HL-60/S4 (cell line): ENCODE measurements around the gene SEMA3B.
"Not testable (repeated sequence)": the region's sequence is repeated elsewhere in the genome, so short reads cannot be mapped to it uniquely, and the experiment has no call there.

Experiments used
- in situ Hi-C: fragments of 300-500 bp; cut with MboI; formaldehyde crosslinking; loops from 2 replicates; pipeline ENCODE4 v1.14.3; 2022; ENCODE audit warnings: low sequenced_read_pairs

Gene SEMA3B

GRCh38 chr3:50312041-50312440 lies 43.1 kb downstream of the SEMA3B start:
- in situ Hi-C loops, result not testable (repeated sequence)

DNA sequence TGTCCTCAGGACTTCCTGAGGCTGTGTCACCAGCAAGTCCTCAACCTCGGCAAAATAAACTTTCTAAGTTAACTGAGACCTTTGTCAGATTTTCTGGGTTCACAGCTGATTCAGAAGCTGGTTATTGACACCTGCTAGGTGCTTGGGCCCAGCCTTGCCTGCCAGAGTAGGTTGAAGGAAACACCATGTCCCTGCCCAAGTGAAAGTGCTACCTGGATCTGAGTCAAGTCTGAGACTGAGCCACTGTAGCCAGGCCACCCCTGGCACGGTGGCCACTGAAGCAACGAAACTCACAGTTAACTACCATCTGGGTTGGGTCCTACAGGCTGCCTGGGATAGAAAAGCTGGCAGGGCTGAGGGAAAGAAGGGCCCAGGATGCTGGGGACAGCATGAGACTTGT lies 45.4 kb downstream of the SEMA3B start:
- in situ Hi-C loops, result no loop called here

- in situ Hi-C loops, result no loop called here
Observed at GRCh38 chr3:50314816-50315215, 45.9 kb downstream of the SEMA3B start.

- in situ Hi-C loops, result no loop called here
Observed at GRCh38 chr3:50316657-50317242, 47.8 kb downstream of the SEMA3B start.

DNA sequence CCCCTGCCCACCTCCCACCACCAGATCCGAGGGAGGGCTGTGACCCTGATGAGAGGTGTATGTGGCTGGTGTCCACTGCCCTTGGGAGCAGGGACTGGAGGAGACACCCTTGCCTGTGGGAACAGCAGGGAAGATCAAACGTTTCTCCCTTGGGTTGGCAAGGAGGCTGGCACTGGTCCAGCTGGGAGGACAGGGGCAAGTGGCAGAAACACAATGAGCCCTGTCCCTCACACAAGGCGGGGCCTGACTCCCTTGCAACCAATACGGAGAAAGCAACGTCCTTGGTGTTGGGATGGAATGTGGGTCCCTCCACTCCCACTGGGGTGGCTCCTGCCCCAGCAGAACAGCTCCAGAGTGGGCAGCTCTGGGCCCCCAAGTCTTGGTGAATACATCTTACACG lies 48.4 kb downstream of the SEMA3B start:
- in situ Hi-C loops, result no loop called here

DNA sequence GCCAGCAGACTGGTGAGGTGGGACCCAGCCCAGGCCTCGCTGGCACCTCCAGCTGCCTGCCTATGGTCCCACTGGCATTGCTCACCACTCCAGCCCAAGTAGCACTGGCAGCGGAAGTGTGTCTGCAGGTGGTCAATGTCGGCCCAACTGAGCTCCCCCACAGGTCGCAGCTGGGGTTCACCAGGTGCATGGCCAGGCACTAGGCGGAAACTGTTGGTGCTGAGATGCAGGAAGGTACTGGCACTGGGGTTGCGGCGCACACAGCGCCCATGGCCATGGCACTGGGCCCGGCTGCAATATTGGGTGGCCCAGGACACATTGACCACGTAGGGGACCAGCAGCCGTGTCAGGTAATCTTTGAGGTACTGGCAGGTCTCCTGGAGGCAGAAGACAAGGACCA lies 49.2 kb downstream of the SEMA3B start:
- in situ Hi-C loops, result no loop called here

DNA sequence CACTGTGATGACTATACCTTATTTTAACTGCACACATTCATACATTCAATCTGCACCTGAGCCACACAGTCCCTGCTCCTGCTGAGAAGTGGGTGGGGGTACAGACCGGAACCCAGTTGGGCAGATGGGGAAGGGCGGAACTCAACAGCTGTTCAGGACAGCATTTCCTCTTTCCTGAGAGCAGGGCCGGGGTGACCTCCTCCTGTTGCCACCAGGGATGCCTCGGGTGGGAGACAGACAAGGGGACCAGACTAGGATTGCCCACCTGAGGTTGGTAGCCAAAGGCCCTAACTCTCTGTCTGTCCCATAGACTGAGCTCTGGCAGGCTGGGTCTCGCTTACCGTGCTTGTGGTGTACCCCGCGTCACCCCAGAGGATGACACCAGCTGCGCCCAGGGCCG lies 49.7 kb downstream of the SEMA3B start:
- in situ Hi-C loops, result no loop called here

DNA sequence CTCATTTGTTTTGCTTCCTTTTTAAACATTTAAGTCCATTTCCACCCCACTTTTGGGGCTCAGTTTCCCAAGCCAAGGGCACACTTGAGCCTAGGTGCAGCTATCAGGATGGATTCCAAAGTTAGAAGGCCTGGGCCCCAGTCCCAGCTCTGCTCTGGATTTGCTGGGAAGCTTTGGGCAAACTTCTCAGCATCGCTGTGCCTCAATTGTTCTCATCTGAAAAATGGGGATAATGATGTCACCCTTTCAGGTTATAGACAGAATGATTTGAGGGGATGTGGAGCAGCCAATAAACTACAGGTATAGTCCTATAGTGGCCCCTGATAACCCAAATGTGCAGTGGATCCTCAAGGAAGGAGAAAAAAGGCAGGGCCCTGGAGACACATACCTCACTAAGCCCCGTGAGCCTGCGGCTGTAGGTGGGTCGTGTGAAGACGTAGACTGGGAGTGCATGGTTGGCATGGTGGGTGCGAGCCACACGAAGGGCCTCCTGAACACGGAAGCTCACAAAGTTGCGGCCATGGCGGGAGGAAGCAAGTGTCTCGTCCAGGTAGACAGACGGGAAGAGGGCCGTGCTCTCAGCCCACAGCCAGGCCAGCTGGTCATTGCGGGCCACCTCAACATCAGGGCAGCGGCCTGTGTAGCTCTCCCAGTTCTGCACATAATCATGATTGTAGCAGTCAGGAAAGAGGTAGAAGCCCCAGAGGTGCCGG lies 50.4 kb downstream of the SEMA3B start:
- in situ Hi-C loops, result no loop called here

GRCh38 chr3:50319894-50320625 lies 51.1 kb downstream of the SEMA3B start:
- in situ Hi-C loops, result no loop called here

GRCh38 chr3:50320853-50321335 lies 51.9 kb downstream of the SEMA3B start:
- in situ Hi-C loops, result no loop called here

- in situ Hi-C loops, result no loop called here
Observed at GRCh38 chr3:50321336-50322114, 52.6 kb downstream of the SEMA3B start.

DNA sequence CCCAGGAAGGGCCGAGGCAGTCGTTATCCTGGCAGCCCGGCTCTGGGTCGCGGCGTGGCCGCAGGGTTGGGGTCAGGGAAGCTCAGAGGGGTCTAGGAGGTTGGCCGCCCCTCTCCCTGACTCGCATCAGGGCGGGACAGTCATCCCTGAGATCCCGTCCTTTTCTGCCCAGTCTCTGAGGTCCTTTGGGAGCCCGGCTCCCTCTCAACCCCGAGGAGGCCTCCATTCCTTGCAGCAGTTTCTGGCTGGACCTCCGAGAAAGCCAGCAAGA lies 53.1 kb downstream of the SEMA3B start:
- in situ Hi-C loops, result no loop called here

DNA sequence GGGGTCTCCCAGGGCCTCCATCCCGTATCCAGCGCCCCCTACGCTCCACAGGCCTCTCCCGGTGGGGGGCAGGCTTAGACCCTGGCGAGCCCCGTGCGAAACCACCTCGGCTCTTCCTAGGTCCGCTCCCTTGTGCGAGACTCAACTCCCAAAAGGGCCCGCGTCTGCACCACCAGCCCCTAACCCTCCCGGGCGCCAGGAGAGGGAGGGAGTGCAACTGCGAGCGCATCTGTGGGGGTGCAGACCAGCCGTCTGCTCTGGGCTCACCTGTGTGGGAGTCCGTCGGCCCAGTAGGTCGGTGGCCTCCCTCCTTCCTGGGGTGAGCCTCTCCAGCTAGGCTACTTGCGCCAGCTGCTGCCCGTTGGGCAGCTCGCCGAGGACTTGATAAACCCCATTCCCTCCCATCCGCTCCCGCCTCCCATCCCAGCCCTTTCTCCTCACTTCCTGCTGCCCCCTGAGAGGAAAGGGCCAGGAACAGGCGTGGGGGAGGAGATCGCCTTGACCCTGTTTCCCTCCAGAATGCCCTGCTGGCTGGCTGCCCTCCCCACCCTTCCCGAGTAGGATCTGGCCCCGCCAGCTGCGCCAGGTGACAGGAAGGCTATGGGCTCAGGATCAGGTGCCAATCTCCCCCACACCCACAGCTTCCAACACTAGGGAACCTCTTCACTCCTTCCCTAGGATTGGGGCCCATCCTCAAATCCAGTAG lies 53.6 kb downstream of the SEMA3B start, which contains the start of gene HYAL2:
TSS of gene HYAL2 (minus strand) at position 360 of the 706 bp plus-strand sequence. CDS start 2,256 bp downstream, outside the sequence.
- in situ Hi-C loops, result no loop called here

- in situ Hi-C loops, result no loop called here
Observed at GRCh38 chr3:50323092-50323600, 54.2 kb downstream of the SEMA3B start.

GRCh38 chr3:50323614-50324199 lies 54.8 kb downstream of the SEMA3B start:
- in situ Hi-C loops, result no loop called here

DNA sequence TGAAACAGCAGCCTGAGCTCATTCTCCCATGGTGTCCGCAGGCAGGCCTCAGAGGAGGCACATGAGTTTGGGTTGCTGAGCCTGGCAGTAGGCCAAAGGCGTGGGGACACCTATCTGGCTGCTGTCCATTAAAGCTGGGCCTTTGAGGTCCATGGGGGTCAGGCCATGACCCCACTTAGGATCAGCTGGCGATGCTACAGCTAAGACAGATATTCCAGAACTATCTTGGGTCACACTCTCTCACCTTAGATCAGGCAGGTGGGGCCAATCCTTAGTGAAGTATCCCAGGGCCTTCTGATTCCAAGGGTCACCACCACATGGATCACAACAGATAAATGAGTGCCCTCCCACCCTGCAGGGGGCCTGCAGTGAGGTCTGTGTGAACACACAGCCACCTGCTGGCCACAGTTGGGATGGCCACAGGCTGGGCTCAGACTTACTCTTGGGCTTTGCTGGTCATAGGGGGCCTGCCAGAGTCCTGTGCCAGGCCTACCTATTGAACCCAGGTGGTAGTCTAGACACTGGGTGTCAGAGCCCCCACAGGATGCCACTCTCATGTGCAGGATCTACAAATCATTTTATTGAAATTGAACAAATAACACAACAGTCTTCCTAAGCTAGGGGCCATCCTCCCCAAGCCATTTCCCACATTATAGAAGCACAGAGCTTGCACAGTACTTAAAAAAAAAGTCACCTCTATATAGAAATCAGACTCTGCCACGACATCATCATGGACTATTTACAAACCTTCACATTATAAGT lies 55.6 kb downstream of the SEMA3B start:
- in situ Hi-C loops, result no loop called here

DNA sequence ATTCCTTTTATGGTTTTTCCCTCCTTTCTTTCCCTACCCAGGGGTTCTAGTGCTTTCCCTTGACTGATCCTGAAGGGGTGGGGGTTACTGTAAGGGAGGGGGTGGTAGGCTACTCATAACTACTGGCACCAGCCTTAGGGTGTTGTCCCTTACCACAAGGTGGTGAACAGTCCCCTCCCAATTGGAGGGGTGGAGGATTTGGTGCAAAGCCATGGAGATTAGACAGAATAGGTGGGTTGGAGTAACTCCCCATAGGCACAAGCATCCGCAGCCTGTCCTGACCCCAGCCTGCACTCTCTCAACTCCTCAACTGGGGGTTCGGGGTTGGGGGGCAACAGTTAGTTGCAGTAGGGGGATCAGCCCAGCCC lies 56.1 kb downstream of the SEMA3B start:
- in situ Hi-C loops, result no loop called here

- in situ Hi-C loops, result no loop called here
Observed at GRCh38 chr3:50325497-50326181, 56.7 kb downstream of the SEMA3B start.

DNA sequence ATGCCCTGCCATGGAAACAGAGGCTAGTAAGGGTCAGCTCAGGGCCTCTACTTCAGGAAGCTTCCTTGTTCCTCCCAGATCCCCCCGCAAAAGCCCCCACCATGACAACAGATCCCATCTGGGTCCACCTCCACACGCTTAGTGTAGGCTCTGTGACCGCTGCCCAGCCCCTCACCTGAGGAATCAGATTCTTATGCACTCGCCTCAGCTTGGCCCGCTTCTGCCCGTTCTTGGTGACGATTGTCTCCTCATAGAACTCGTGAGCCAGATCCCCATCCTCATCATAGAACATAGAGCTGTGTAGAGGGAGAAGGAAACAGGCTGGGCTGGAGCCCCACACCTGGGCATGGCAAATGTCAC lies 57.2 kb downstream of the SEMA3B start:
- in situ Hi-C loops, result no loop called here
